ENCODE measurements around the gene NPRL2. TPM values are rescaled to one million over a fixed set of nuclear protein-coding genes. Genes with fewer than 3 reads are reported as not detected.

Gene NPRL2
- total and polyA plus RNA-seq, 12 donors, result 13.0 to 29.8 (median 16.3) TPM

GRCh38 chr3:50297896-50298725 lies 52.5 kb downstream of the NPRL2 start:
- Histone ChIP-seq H3K27ac (peak overlapping the region; percentile 87 to 96 (median 95)), H3K4me1 (peaks cover 23 to 56% (median 48%) of the 10 kb centered on the region in 9 donors)

GRCh38 chr3:50297384-50297775 lies 53.2 kb downstream of the NPRL2 start:
- DNase-seq, result no peak
- Histone ChIP-seq H3K4me3 (no peak overlapping the region), H3K36me3 (peaks cover 0 to 22% (median 0%) of the 10 kb centered on the region in 9 donors), H3K27ac (peak overlapping the region in 3 of 10 donors; percentile 91 to 95 (median 95)), H3K9me3 (no peaks in the 10 kb centered on the region), H3K27me3 (no peaks in the 10 kb centered on the region), H3K4me1 (peaks cover 23 to 55% (median 47%) of the 10 kb centered on the region in 9 donors)
- ATAC-seq, result no peak
- TF ChIP-seq CTCF (IDR thresholded peaks at IDR 0.05), result no peak
- intact Hi-C loops (cut with DNase I), result no loop called here
- 84 to 87% methylated on average over 2 of the region's 2 CpGs for WGBS, 2 donors

More at GRCh38 chr3:50297896-50298725, 52.5 kb downstream of the NPRL2 start:
- DNase-seq (no peak), ATAC-seq (no peak)
- 46 to 59% methylated on average over 9 of the region's 9 CpGs for WGBS, 2 donors
- H3K36me3 ChIP-seq, result peaks cover 0 to 22% (median 0%) of the 10 kb centered on the region in 9 donors
- H3K9me3 ChIP-seq, result no peaks in the 10 kb centered on the region
- TF ChIP-seq CTCF (IDR thresholded peaks at IDR 0.05), result peak in 1 of 9 donors; percentile 5
- intact Hi-C loops (cut with DNase I), result no loop called here
- H3K4me3 ChIP-seq, result peak overlapping the region; percentile 52 to 82 (median 68)
- H3K27me3 ChIP-seq, result no peaks in the 10 kb centered on the region

Other genes with a start within 250 kb of the NPRL2 start
- 10 to 100 TPM in 5 of 10 donors, 1 to 10 TPM in 5; 5.1 to 37.2 (median 10.2) TPM for gene SEMA3F, start 195.5 kb downstream of the NPRL2 start, total RNA-seq
- 10 to 100 TPM; 15.1 to 21.3 TPM for gene SEMA3F, start 195.5 kb downstream of the NPRL2 start, polyA plus RNA-seq
- gene GNAT1, start 159.2 kb downstream of the NPRL2 start, total RNA-seq, result not detected
- not detected for gene GNAT1, start 159.2 kb downstream of the NPRL2 start, polyA plus RNA-seq
- gene SLC38A3, start 145.5 kb downstream of the NPRL2 start, total RNA-seq, result 10 to 100 TPM in 7 of 10 donors, 1 to 10 TPM in 3; 6.2 to 16.4 (median 11.2) TPM
- 10 to 100 TPM in 1 of 2 donors, 1 to 10 TPM in 1; 1.4 to 11.8 TPM for gene SLC38A3, start 145.5 kb downstream of the NPRL2 start, polyA plus RNA-seq
- 100 to 1,000 TPM; 112 to 270 (median 146) TPM for gene GNAI2, start 114.6 kb downstream of the NPRL2 start, total RNA-seq
- gene GNAI2, start 114.6 kb downstream of the NPRL2 start, polyA plus RNA-seq, result 100 to 1,000 TPM; 107 to 171 TPM
- gene SEMA3B, start 81.6 kb downstream of the NPRL2 start, total RNA-seq, result 10 to 100 TPM; 14.9 to 28.8 (median 21.9) TPM
- 10 to 100 TPM; 21.2 to 46.7 TPM for gene SEMA3B, start 81.6 kb downstream of the NPRL2 start, polyA plus RNA-seq
- 10 to 100 TPM; 13.2 to 45.2 (median 33.2) TPM for gene LSMEM2, start 71.7 kb downstream of the NPRL2 start, total RNA-seq
- gene LSMEM2, start 71.7 kb downstream of the NPRL2 start, polyA plus RNA-seq, result 10 to 100 TPM in 1 of 2 donors, 1 to 10 TPM in 1; 1.9 to 26.3 TPM
- 10 to 100 TPM; 45.3 to 96.2 (median 54.1) TPM for gene IFRD2, start 58.3 kb downstream of the NPRL2 start, total RNA-seq
- gene IFRD2, start 58.3 kb downstream of the NPRL2 start, polyA plus RNA-seq, result 100 to 1,000 TPM in 1 of 2 donors, 10 to 100 TPM in 1; 88.1 to 123 TPM
- 1 to 10 TPM in 8 of 10 donors, under 1 TPM in 2; 0.80 to 3.0 (median 1.9) TPM for gene HYAL3, start 51.4 kb downstream of the NPRL2 start, total RNA-seq
- 1 to 10 TPM; 2.0 to 2.8 TPM for gene HYAL3, start 51.4 kb downstream of the NPRL2 start, polyA plus RNA-seq
- 10 to 100 TPM in 1 of 10 donors, 1 to 10 TPM in 9; 7.7 to 11.1 (median 8.2) TPM for gene NAA80, start 51.4 kb downstream of the NPRL2 start, total RNA-seq
- gene NAA80, start 51.4 kb downstream of the NPRL2 start, polyA plus RNA-seq, result 10 to 100 TPM in 1 of 2 donors, 1 to 10 TPM in 1; 6.4 to 13.5 TPM
- gene HYAL1, start 47.2 kb downstream of the NPRL2 start, total RNA-seq, result 100 to 1,000 TPM in 1 of 10 donors, 10 to 100 TPM in 9; 48.8 to 120 (median 66.7) TPM
- 10 to 100 TPM; 41.0 to 70.5 TPM for gene HYAL1, start 47.2 kb downstream of the NPRL2 start, polyA plus RNA-seq
- gene HYAL2, start 28.0 kb downstream of the NPRL2 start, total RNA-seq, result 10 to 100 TPM; 25.1 to 94.0 (median 35.2) TPM
- gene HYAL2, start 28.0 kb downstream of the NPRL2 start, polyA plus RNA-seq, result 100 to 1,000 TPM in 1 of 2 donors, 10 to 100 TPM in 1; 86.5 to 135 TPM
- 10 to 100 TPM; 23.7 to 34.9 (median 26.9) TPM for gene TUSC2, start 22.6 kb downstream of the NPRL2 start, total RNA-seq
- gene TUSC2, start 22.6 kb downstream of the NPRL2 start, polyA plus RNA-seq, result 10 to 100 TPM; 27.4 to 59.1 TPM
- 10 to 100 TPM in 8 of 10 donors, 1 to 10 TPM in 2; 9.9 to 17.8 (median 11.9) TPM for gene RASSF1, start 9.9 kb downstream of the NPRL2 start, total RNA-seq
- 10 to 100 TPM; 22.1 to 59.8 TPM for gene RASSF1, start 9.9 kb downstream of the NPRL2 start, polyA plus RNA-seq
- under 1 TPM in 3 of 10 donors, not detected in 7; 0.15 to 0.65 (median 0.22) TPM for gene ZMYND10, start 5.0 kb downstream of the NPRL2 start, total RNA-seq
- under 1 TPM; 0.20 to 0.88 TPM for gene ZMYND10, start 5.0 kb downstream of the NPRL2 start, polyA plus RNA-seq
- 10 to 100 TPM in 1 of 10 donors, 1 to 10 TPM in 9; 3.9 to 10.9 (median 5.6) TPM for gene CYB561D2, start 87 bp upstream of the NPRL2 start, total RNA-seq
- 10 to 100 TPM in 1 of 2 donors, 1 to 10 TPM in 1; 8.1 to 21.8 TPM for gene CYB561D2, start 87 bp upstream of the NPRL2 start, polyA plus RNA-seq
- 10 to 100 TPM; 18.7 to 32.8 (median 24.2) TPM for gene TMEM115, start 8.7 kb upstream of the NPRL2 start, total RNA-seq
- gene TMEM115, start 8.7 kb upstream of the NPRL2 start, polyA plus RNA-seq, result 10 to 100 TPM; 18.1 to 47.6 TPM
- gene CACNA2D2, start 152.9 kb upstream of the NPRL2 start, total RNA-seq, result 1 to 10 TPM in 9 of 10 donors, under 1 TPM in 1; 0.95 to 3.9 (median 2.6) TPM
- 1 to 10 TPM in 1 of 2 donors, under 1 TPM in 1; 0.42 to 2.2 TPM for gene CACNA2D2, start 152.9 kb upstream of the NPRL2 start, polyA plus RNA-seq
- 10 to 100 TPM; 31.6 to 49.9 (median 43.4) TPM for gene C3orf18, start 217.0 kb upstream of the NPRL2 start, total RNA-seq
- 10 to 100 TPM; 19.9 to 28.7 TPM for gene C3orf18, start 217.0 kb upstream of the NPRL2 start, polyA plus RNA-seq
- gene HEMK1, start 218.7 kb upstream of the NPRL2 start, total RNA-seq, result 10 to 100 TPM; 10.6 to 19.0 (median 14.8) TPM
- 10 to 100 TPM; 13.5 to 17.7 TPM for gene HEMK1, start 218.7 kb upstream of the NPRL2 start, polyA plus RNA-seq